ENCODE results near the gene EVC2.
"Not testable (repeated sequence)": the region's sequence is repeated elsewhere in the genome, so short reads cannot be mapped to it uniquely, and the experiment has no call there.

EVC2 gene

GRCh38 chr4:5629542-5629941 lies 78.8 kb downstream of the EVC2 start:
- H3K4me3 ChIP-seq (ENCODE audit: extremely low read depth, insufficient read depth, low read length, poor library complexity, severe bottlenecking) = no peak overlapping the region
- no peaks in the 10 kb centered on the region for H3K9me3 ChIP-seq (ENCODE audit: control insufficient read depth, low read length)
- WGBS, 2 experiments (ENCODE audit: insufficient coverage in 2 of 2) = 78 to 100% methylated on average over 3 to 4 of the region's 4 CpGs
- H3K27ac ChIP-seq (ENCODE audit: low read depth, low read length, severe bottlenecking) = no peak overlapping the region
- H3K36me3 ChIP-seq (ENCODE audit: control insufficient read depth, insufficient read depth, low read length) = peaks cover 19% of the 10 kb centered on the region
- no peaks in the 10 kb centered on the region for H3K4me1 ChIP-seq (ENCODE audit: control insufficient read depth, insufficient read depth, low read length, poor library complexity, severe bottlenecking)

DNA sequence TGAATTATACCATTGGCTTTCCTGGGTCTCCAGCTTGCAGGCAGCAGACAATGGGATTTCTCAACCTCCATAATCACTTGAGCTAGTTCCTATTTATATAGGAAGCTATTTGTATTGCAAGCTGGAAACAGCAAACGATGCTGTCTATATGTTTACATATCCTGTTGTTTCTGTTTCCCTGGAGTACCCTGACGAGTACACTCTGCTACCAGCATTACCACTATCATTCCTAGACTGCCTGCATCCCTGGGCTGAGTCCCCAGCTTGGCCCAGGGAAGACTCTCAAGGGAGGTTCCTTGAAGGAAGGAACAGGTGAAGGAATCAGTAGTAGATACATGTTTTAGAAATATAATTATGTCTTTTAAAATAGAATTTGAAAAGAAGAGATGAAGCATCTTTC lies 81.4 kb downstream of the EVC2 start:
- no peak overlapping the region for H3K4me3 ChIP-seq (ENCODE audit: extremely low read depth, insufficient read depth, low read length, poor library complexity, severe bottlenecking)
- H3K27ac ChIP-seq (ENCODE audit: low read depth, low read length, severe bottlenecking) = no peak overlapping the region
- no peaks in the 10 kb centered on the region for H3K4me1 ChIP-seq (ENCODE audit: control insufficient read depth, insufficient read depth, low read length, poor library complexity, severe bottlenecking)
- H3K9me3 ChIP-seq (ENCODE audit: control insufficient read depth, low read length) = no peaks in the 10 kb centered on the region
- WGBS, 2 experiments (ENCODE audit: insufficient coverage in 2 of 2) = no CpG with 5 or more reads among the region's 2 CpGs
- peaks cover 30% of the 10 kb centered on the region for H3K36me3 ChIP-seq (ENCODE audit: control insufficient read depth, insufficient read depth, low read length)

GRCh38 chr4:5622596-5622995 lies 85.8 kb downstream of the EVC2 start:
- peaks cover 31% of the 10 kb centered on the region for H3K36me3 ChIP-seq (ENCODE audit: control insufficient read depth, insufficient read depth, low read length)

GRCh38 chr4:5619913-5620625 lies 88.3 kb downstream of the EVC2 start:
- H3K27ac ChIP-seq (ENCODE audit: low read depth, low read length, severe bottlenecking) = no peak overlapping the region
- WGBS, 2 experiments (ENCODE audit: insufficient coverage in 2 of 2) = 75 to 78% methylated on average over 9 to 14 of the region's 14 CpGs
- H3K4me3 ChIP-seq (ENCODE audit: extremely low read depth, insufficient read depth, low read length, poor library complexity, severe bottlenecking) = no peak overlapping the region
- H3K4me1 ChIP-seq (ENCODE audit: control insufficient read depth, insufficient read depth, low read length, poor library complexity, severe bottlenecking) = no peaks in the 10 kb centered on the region
- H3K36me3 ChIP-seq (ENCODE audit: control insufficient read depth, insufficient read depth, low read length) = peaks cover 48% of the 10 kb centered on the region
- no peaks in the 10 kb centered on the region for H3K9me3 ChIP-seq (ENCODE audit: control insufficient read depth, low read length)

More at GRCh38 chr4:5622596-5622995, 85.8 kb downstream of the EVC2 start:
- 91 to 95% methylated on average over 19 to 23 of the region's 23 CpGs for WGBS, 2 experiments (ENCODE audit: insufficient coverage in 2 of 2)
- Histone ChIP-seq H3K4me1 (ENCODE audit: control insufficient read depth, insufficient read depth, low read length, poor library complexity, severe bottlenecking) (no peaks in the 10 kb centered on the region), H3K27ac (ENCODE audit: low read depth, low read length, severe bottlenecking) (no peak overlapping the region), H3K9me3 (ENCODE audit: control insufficient read depth, low read length) (no peaks in the 10 kb centered on the region), H3K4me3 (ENCODE audit: extremely low read depth, insufficient read depth, low read length, poor library complexity, severe bottlenecking) (no peak overlapping the region)

GRCh38 chr4:5618051-5618960 lies 90.1 kb downstream of the EVC2 start:
- 93 to 94% methylated on average over 8 to 11 of the region's 11 CpGs for WGBS, 2 experiments (ENCODE audit: insufficient coverage in 2 of 2)
- H3K9me3 ChIP-seq (ENCODE audit: control insufficient read depth, low read length) = no peaks in the 10 kb centered on the region
- H3K4me3 ChIP-seq (ENCODE audit: extremely low read depth, insufficient read depth, low read length, poor library complexity, severe bottlenecking) = no peak overlapping the region
- H3K36me3 ChIP-seq (ENCODE audit: control insufficient read depth, insufficient read depth, low read length) = peaks cover 41% of the 10 kb centered on the region
- H3K27ac ChIP-seq (ENCODE audit: low read depth, low read length, severe bottlenecking) = no peak overlapping the region
- no peaks in the 10 kb centered on the region for H3K4me1 ChIP-seq (ENCODE audit: control insufficient read depth, insufficient read depth, low read length, poor library complexity, severe bottlenecking)

DNA sequence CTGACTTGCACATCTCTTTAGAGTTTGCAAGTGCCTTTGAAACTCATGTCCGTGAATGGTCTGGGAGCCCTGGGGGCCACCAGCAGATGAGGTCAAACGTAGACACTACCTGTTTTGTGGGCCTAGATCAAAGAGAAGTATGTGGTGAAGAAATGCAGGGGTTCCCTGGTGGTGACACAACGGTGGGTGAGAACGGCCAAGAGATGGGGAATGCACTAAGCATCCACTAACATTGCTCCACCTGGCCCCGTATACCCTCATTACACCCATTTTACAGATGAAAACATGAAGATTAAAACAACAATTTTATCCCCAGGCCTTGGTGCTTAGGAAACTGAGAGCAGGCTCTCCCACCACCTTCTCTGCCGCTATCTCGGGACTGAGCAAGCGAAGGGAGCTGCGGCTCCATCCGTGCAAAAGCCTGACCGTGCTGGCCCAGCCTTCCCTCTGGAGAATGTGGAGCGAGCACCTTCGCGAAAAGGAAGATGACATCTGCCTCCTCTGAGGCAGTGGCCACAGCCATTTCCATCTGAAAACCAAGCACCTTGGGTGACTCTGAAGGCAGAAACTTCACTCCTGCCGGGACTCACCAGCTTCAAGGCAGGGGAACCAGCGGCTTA lies 91.9 kb downstream of the EVC2 start:
- Histone ChIP-seq H3K9me3 (ENCODE audit: control insufficient read depth, low read length) (no peaks in the 10 kb centered on the region), H3K27ac (ENCODE audit: low read depth, low read length, severe bottlenecking) (no peak overlapping the region), H3K36me3 (ENCODE audit: control insufficient read depth, insufficient read depth, low read length) (peaks cover 31% of the 10 kb centered on the region), H3K4me1 (ENCODE audit: control insufficient read depth, insufficient read depth, low read length, poor library complexity, severe bottlenecking) (no peaks in the 10 kb centered on the region), H3K4me3 (ENCODE audit: extremely low read depth, insufficient read depth, low read length, poor library complexity, severe bottlenecking) (no peak overlapping the region)
- 95 to 97% methylated on average over 12 to 14 of the region's 16 CpGs for WGBS, 2 experiments (ENCODE audit: insufficient coverage in 2 of 2)

GRCh38 chr4:5615496-5616075 lies 92.8 kb downstream of the EVC2 start:
- Histone ChIP-seq H3K27ac (ENCODE audit: low read depth, low read length, severe bottlenecking) (no peak overlapping the region), H3K36me3 (ENCODE audit: control insufficient read depth, insufficient read depth, low read length) (peaks cover 31% of the 10 kb centered on the region)
- WGBS, 2 experiments (ENCODE audit: insufficient coverage in 2 of 2) = 77 to 79% methylated on average over 9 of the region's 10 CpGs

DNA sequence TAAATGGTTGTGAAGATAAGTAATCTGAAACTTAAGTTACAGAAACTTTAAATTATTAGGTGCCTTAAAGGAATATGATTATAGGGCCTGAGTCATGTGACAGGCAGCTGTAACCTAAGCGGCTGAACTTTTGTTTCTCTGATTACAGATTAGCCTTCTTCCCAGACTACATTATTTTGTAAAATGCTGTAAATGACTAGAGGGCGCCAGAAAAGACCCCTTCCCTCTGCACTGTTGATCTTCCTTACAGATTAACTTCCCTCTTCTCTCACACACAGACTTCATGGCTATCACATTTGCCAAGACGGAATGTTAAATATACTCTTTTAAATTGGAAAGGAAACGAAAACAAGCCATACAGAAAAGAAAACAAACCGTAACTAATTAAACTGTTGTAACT lies 96.6 kb downstream of the EVC2 start:
- Histone ChIP-seq H3K4me1 (ENCODE audit: control insufficient read depth, insufficient read depth, low read length, poor library complexity, severe bottlenecking) (no peaks in the 10 kb centered on the region), H3K36me3 (ENCODE audit: control insufficient read depth, insufficient read depth, low read length) (peaks cover 21% of the 10 kb centered on the region), H3K4me3 (ENCODE audit: extremely low read depth, insufficient read depth, low read length, poor library complexity, severe bottlenecking) (no peak overlapping the region), H3K27ac (ENCODE audit: low read depth, low read length, severe bottlenecking) (no peak overlapping the region), H3K9me3 (ENCODE audit: control insufficient read depth, low read length) (no peaks in the 10 kb centered on the region)
- 83% methylated on average over 1 of the region's 5 CpGs; no CpG with 5 or more reads in 1 of the 2 experiments for WGBS, 2 experiments (ENCODE audit: insufficient coverage in 2 of 2)

More at GRCh38 chr4:5615496-5616075, 92.8 kb downstream of the EVC2 start:
- Histone ChIP-seq H3K4me1 (ENCODE audit: control insufficient read depth, insufficient read depth, low read length, poor library complexity, severe bottlenecking) (no peaks in the 10 kb centered on the region), H3K9me3 (ENCODE audit: control insufficient read depth, low read length) (no peaks in the 10 kb centered on the region), H3K4me3 (ENCODE audit: extremely low read depth, insufficient read depth, low read length, poor library complexity, severe bottlenecking) (no peak overlapping the region)

GRCh38 chr4:5609306-5610007 lies 98.9 kb downstream of the EVC2 start:
- 93% methylated on average over 6 to 9 of the region's 12 CpGs for WGBS, 2 experiments (ENCODE audit: insufficient coverage in 2 of 2)
- H3K36me3 ChIP-seq (ENCODE audit: control insufficient read depth, insufficient read depth, low read length) = no peaks in the 10 kb centered on the region
- H3K4me3 ChIP-seq (ENCODE audit: extremely low read depth, insufficient read depth, low read length, poor library complexity, severe bottlenecking) = no peak overlapping the region
- H3K27ac ChIP-seq (ENCODE audit: low read depth, low read length, severe bottlenecking) = no peak overlapping the region
- no peaks in the 10 kb centered on the region for H3K4me1 ChIP-seq (ENCODE audit: control insufficient read depth, insufficient read depth, low read length, poor library complexity, severe bottlenecking)
- no peaks in the 10 kb centered on the region for H3K9me3 ChIP-seq (ENCODE audit: control insufficient read depth, low read length)

DNA sequence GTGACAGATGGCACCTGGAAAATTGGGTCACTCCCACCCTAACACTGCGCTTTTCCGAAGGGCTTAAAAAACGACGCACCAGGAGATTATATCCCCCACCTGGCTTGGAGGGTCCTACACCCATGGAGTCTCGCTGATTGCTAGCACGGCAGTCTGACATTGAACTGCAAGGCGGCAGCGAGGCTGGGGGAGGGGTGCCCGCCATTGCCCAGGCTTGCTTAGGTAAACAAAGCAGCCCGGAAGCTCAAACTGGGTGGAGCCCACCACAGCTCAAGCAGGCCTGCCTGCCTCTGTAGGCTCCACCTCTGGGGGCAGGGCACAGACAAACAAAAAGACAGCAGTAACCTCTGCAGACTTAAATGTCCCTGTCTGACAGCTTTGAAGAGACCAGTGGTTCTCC lies 114.5 kb downstream of the EVC2 start:
- not testable (repeated sequence) for H3K9me3 ChIP-seq (ENCODE audit: control insufficient read depth, low read length); H3K36me3 ChIP-seq (ENCODE audit: control insufficient read depth, insufficient read depth, low read length); H3K4me3 ChIP-seq (ENCODE audit: extremely low read depth, insufficient read depth, low read length, poor library complexity, severe bottlenecking); H3K4me1 ChIP-seq (ENCODE audit: control insufficient read depth, insufficient read depth, low read length, poor library complexity, severe bottlenecking); H3K27ac ChIP-seq (ENCODE audit: low read depth, low read length, severe bottlenecking)
- 89 to 93% methylated on average over 8 to 9 of the region's 10 CpGs for WGBS, 2 experiments (ENCODE audit: insufficient coverage in 2 of 2)

Data from mesodermal cell (in vitro differentiated cells).